Hepatocyte (in vitro differentiated cells): Measurements from ENCODE around the gene MYLK2. TPM values are rescaled to one million over a fixed set of nuclear protein-coding genes. Genes with fewer than 3 reads are reported as not detected.

Experiments used
- DNase-seq: peaks from one replicate; pipeline ENCODE4 v3.0.0-alpha.2; 2016; ENCODE audit warnings: low spot score
- H2AFZ ChIP-seq: fragments of 200-600 bp; sonication (generic); 2 replicates; pipeline ENCODE4 v1.6.0; 2016; ENCODE audit warnings: antibody characterized with exemption, mild to moderate bottlenecking
- H3K27ac ChIP-seq: fragments of 200-600 bp; sonication (generic); 2 replicates; pipeline ENCODE4 v1.5.1; 2016; ENCODE audit warnings: mild to moderate bottlenecking
- H3K27me3 ChIP-seq: fragments of 200-600 bp; sonication (generic); 2 replicates; pipeline ENCODE4 v1.6.1; 2016
- H3K36me3 ChIP-seq: fragments of 200-600 bp; sonication (generic); replicated peaks from 2 replicates; pipeline ENCODE4 v1.5.1; 2016; ENCODE audit warnings: low read depth; ENCODE audit not compliant: insufficient read depth
- H3K4me1 ChIP-seq: fragments of 200-600 bp; sonication (generic); 2 replicates; pipeline ENCODE4 v1.5.1; 2016; ENCODE audit warnings: mild to moderate bottlenecking, moderate library complexity; ENCODE audit not compliant: insufficient read depth
- H3K4me2 ChIP-seq: fragments of 200-600 bp; sonication (generic); 2 replicates; pipeline ENCODE4 v1.6.0; 2016
- H3K4me3 ChIP-seq: fragments of 200-600 bp; sonication (generic); 2 replicates; pipeline ENCODE4 v1.5.1; 2016; ENCODE audit warnings: mild to moderate bottlenecking
- H3K79me2 ChIP-seq: fragments of 200-600 bp; sonication (generic); 2 replicates; pipeline ENCODE4 v1.6.0; 2017; ENCODE audit warnings: mild to moderate bottlenecking
- H3K9me2 ChIP-seq: fragments of 200-600 bp; sonication (generic); replicated peaks from 2 replicates; pipeline ENCODE4 v1.6.0; 2017; ENCODE audit warnings: mild to moderate bottlenecking; ENCODE audit not compliant: insufficient read depth
- H3K9me3 ChIP-seq: fragments of 200-600 bp; sonication (generic); 2 replicates; pipeline ENCODE4 v1.5.1; 2016; ENCODE audit warnings: low read depth, mild to moderate bottlenecking
- H4K20me1 ChIP-seq: fragments of 200-600 bp; sonication (generic); 2 replicates; pipeline ENCODE4 v1.6.0; 2016; ENCODE audit warnings: mild to moderate bottlenecking; ENCODE audit not compliant: insufficient read depth, poor library complexity, severe bottlenecking
- CTCF ChIP-seq: fragments of 200-600 bp; sonication (generic); IDR thresholded peaks from 2 replicates; pipeline ENCODE4 v1.5.1; 2016; ENCODE audit warnings: antibody characterized with exemption, mild to moderate bottlenecking; ENCODE audit not compliant: poor library complexity
- EZH2 ChIP-seq: fragments of 200-600 bp; sonication (generic); IDR thresholded peaks from 2 replicates; pipeline ENCODE4 v1.6.1; 2016; ENCODE audit warnings: antibody characterized with exemption, mild to moderate bottlenecking, borderline replicate concordance
- EZH2phosphoT487 ChIP-seq: fragments of 200-600 bp; sonication (generic); IDR thresholded peaks from one replicate; pipeline ENCODE4 v1.6.1; 2018; ENCODE audit warnings: antibody characterized with exemption, mild to moderate bottlenecking, low read depth, moderate library complexity; ENCODE audit not compliant: unreplicated experiment, severe bottlenecking
- WGBS: methylation state at CpG from one replicate; pipeline ENCODE4 v1.1.6; 2016; ENCODE audit warnings: low lambda C conversion rate; ENCODE audit errors: missing lambda C conversion rate; 5-methylcytosine and 5-hydroxymethylcytosine counted together
- polyA plus RNA-seq: library from polyadenylated mRNA; unstranded; fragments of >200 nt; fragmentation: Nextera tagmentation; extraction: Ambion mirVana; gene quantifications from 2 replicates; pipeline ENCODE4 v1.2.1, GENCODE V29; 2016
- total RNA-seq: library from RNA; depleted of rRNA; stranded (reverse); fragments of >200 nt; gene quantifications from 2 replicates; pipeline ENCODE4 v1.2.3, GENCODE V29; 2014

MYLK2 gene
- total and polyA plus RNA-seq, 2 experiments from 2014 or later = 0.33 TPM; not detected in 1

DNA sequence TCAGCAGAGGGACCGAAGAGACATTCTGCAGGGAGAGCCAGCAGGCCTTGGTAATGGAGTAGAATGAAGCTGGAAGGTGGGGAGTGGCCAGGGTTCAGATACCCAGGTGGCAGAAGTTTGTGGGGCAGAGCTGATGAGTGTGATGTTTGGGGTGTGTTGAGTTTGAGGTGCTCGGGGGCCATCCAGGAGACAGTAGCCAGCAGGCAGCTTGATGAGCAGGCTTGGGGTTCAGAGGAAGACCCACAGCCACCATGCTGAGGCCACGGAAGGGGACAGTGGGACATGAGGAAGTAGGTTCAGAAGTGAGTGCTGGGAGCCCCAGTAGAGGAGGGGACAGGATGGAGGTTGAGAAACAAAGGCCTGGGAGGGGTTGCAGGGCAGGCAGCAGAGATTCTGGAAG lies 37.4 kb downstream of the MYLK2 start:
- Histone ChIP-seq H3K79me2 (no peaks in the 10 kb centered on the region), H4K20me1 (no peaks in the 10 kb centered on the region), H3K4me3 (no peak overlapping the region), H3K27me3 (peaks cover 50% of the 10 kb centered on the region), H3K4me1 (peaks cover 13% of the 10 kb centered on the region), H2AFZ (no peak overlapping the region), H3K4me2 (no peak overlapping the region), H3K36me3 (no peaks in the 10 kb centered on the region), H3K9me3 (no peaks in the 10 kb centered on the region), H3K27ac (no peak overlapping the region), H3K9me2 (no peaks in the 10 kb centered on the region)
- WGBS = 80% methylated on average over 3 of the region's 3 CpGs
- TF ChIP-seq CTCF (no peak), EZH2 (no peak), EZH2phosphoT487 (no peak)
- no peak for DNase-seq

GRCh38 chr20:31857861-31858759 lies 39.0 kb downstream of the MYLK2 start:
- peaks cover 13% of the 10 kb centered on the region for H3K4me1 ChIP-seq
- no peaks in the 10 kb centered on the region for H3K36me3 ChIP-seq
- no peak overlapping the region for H2AFZ ChIP-seq
- no peaks in the 10 kb centered on the region for H3K9me2 ChIP-seq
- TF ChIP-seq EZH2 (no peak), EZH2phosphoT487 (no peak), CTCF (no peak)
- DNase-seq = no peak
- H3K4me2 ChIP-seq = no peak overlapping the region
- no peak overlapping the region for H3K4me3 ChIP-seq
- no peak overlapping the region for H3K27ac ChIP-seq
- 75% methylated on average over 15 of the region's 15 CpGs for WGBS
- no peaks in the 10 kb centered on the region for H4K20me1 ChIP-seq
- H3K27me3 ChIP-seq = peaks cover 50% of the 10 kb centered on the region
- no peaks in the 10 kb centered on the region for H3K9me3 ChIP-seq
- no peaks in the 10 kb centered on the region for H3K79me2 ChIP-seq

DNA sequence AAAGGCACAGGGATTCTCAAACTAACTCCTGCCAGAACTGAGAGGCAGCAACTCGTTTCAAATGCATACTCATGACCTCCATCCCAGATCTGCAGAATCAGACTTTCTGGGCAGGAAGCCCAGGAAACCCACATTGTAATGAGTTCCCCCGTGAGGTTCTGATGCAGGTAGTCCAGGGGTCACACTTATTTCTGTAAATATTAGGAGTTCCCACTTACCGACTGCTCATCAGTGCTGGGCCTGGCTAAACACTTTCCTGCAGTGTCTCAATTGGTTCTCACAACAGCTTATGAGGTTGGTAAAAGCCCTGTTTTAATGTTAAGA lies 39.6 kb downstream of the MYLK2 start:
- Histone ChIP-seq H3K27me3 (peaks cover 50% of the 10 kb centered on the region), H3K9me3 (no peaks in the 10 kb centered on the region)
- DNase-seq = no peak

More for the DNA sequence above, 39.6 kb downstream of the MYLK2 start:
- Histone ChIP-seq H2AFZ (no peak overlapping the region), H3K4me1 (peaks cover 13% of the 10 kb centered on the region), H3K9me2 (no peaks in the 10 kb centered on the region), H4K20me1 (no peaks in the 10 kb centered on the region), H3K79me2 (no peaks in the 10 kb centered on the region), H3K27ac (no peak overlapping the region), H3K4me3 (no peak overlapping the region), H3K4me2 (no peak overlapping the region), H3K36me3 (no peaks in the 10 kb centered on the region)
- WGBS = 66% methylated on average over 3 of the region's 3 CpGs
- TF ChIP-seq CTCF = no peak
- no peak for TF ChIP-seq EZH2phosphoT487
- no peak for TF ChIP-seq EZH2
